HG03378 (cell line): ENCODE measurements around the gene VPS13D.

Experiments
- ATAC-seq: cut with Tn5 transposase; IDR thresholded peaks from one replicate; pipeline ENCODE4 v1.9.1; 2021; ENCODE audit warnings: mild to moderate bottlenecking, moderate library complexity; ENCODE audit not compliant: unreplicated experiment

Gene VPS13D

GRCh38 chr1:12477936-12478611, 248.2 kb downstream of the VPS13D start:
- no peak for ATAC-seq

GRCh38 chr1:12478612-12478985, 248.8 kb downstream of the VPS13D start:
- no peak for ATAC-seq

- no peak for ATAC-seq
Observed at GRCh38 chr1:12479311-12479710, 249.5 kb downstream of the VPS13D start.

- no peak for ATAC-seq
Observed at GRCh38 chr1:12480041-12480440, 250.2 kb downstream of the VPS13D start.

GRCh38 chr1:12480748-12481362, 251.0 kb downstream of the VPS13D start:
- ATAC-seq = no peak

GRCh38 chr1:12481928-12482327, 252.1 kb downstream of the VPS13D start:
- ATAC-seq = no peak

GRCh38 chr1:12482988-12483387, 253.2 kb downstream of the VPS13D start:
- ATAC-seq = no peak

GRCh38 chr1:12485231-12486058, 255.6 kb downstream of the VPS13D start:
- no peak for ATAC-seq

- ATAC-seq = no peak
Observed at GRCh38 chr1:12486059-12486341, 256.2 kb downstream of the VPS13D start.

GRCh38 chr1:12486401-12487005, 256.7 kb downstream of the VPS13D start:
- no peak for ATAC-seq

- no peak for ATAC-seq
Observed at GRCh38 chr1:12487520-12487919, 257.7 kb downstream of the VPS13D start.

GRCh38 chr1:12488666-12489354, 259.0 kb downstream of the VPS13D start:
- no peak for ATAC-seq

GRCh38 chr1:12490532-12491142, 260.8 kb downstream of the VPS13D start:
- no peak for ATAC-seq

GRCh38 chr1:12491656-12492055, 261.8 kb downstream of the VPS13D start:
- no peak for ATAC-seq

- ATAC-seq = no peak
Observed at GRCh38 chr1:12495725-12496124, 265.9 kb downstream of the VPS13D start.

- ATAC-seq = no peak
Observed at GRCh38 chr1:12496154-12496961, 266.5 kb downstream of the VPS13D start.

- ATAC-seq = no peak
Observed at GRCh38 chr1:12499539-12500240, 269.9 kb downstream of the VPS13D start.

- no peak for ATAC-seq
Observed at GRCh38 chr1:12501661-12502060, 271.8 kb downstream of the VPS13D start.
